ENCODE measurements around the gene FUBP3. TPM values are rescaled to one million over a fixed set of nuclear protein-coding genes. Genes with fewer than 3 reads are reported as not detected.

FUBP3 gene
- total and polyA plus RNA-seq, 2 experiments from 2014 or later = 82.0 to 115 TPM

DNA sequence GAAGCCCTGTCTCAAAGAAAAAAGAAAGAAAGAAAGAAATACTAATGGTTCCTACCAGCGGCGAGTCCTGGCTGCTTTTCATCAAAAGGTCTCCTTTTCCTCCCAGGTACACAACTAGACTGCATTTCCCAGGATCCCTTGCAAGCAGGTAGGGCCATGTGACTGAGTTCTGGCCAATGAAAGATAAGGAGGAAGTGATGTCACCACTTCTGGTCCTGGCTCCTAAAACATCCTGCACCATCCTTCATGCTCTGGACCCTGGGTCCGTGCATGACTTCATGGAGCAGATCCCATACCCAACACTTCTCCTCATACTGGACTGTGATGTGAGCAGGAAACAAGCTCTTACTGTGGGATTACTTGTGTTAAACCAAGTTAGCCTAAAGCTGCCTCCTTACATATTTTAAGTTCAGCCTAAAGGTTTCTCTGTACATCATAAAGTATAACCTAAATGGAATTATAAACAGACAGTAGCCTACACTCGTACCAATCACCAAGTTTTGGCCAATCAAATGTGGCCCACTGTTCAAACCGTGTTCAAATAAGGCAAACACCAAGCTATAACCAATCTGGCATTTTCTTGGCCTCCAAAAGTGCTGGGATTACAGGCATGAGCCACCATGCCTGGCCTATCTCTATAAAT, 30.2 kb upstream of the FUBP3 start:
- no peaks in the 10 kb centered on the region for H3K9me3 ChIP-seq (ENCODE audit: low read depth)
- H3K27ac ChIP-seq = no peak overlapping the region
- TF ChIP-seq, protein P1, sequence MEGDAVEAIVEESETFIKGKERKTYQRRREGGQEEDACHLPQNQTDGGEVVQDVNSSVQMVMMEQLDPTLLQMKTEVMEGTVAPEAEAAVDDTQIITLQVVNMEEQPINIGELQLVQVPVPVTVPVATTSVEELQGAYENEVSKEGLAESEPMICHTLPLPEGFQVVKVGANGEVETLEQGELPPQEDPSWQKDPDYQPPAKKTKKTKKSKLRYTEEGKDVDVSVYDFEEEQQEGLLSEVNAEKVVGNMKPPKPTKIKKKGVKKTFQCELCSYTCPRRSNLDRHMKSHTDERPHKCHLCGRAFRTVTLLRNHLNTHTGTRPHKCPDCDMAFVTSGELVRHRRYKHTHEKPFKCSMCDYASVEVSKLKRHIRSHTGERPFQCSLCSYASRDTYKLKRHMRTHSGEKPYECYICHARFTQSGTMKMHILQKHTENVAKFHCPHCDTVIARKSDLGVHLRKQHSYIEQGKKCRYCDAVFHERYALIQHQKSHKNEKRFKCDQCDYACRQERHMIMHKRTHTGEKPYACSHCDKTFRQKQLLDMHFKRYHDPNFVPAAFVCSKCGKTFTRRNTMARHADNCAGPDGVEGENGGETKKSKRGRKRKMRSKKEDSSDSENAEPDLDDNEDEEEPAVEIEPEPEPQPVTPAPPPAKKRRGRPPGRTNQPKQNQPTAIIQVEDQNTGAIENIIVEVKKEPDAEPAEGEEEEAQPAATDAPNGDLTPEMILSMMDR (IDR thresholded peaks at IDR 0.05; ENCODE audit: low read depth, low read length) = no peak
- no peak for DNase-seq (ENCODE audit: low read depth in 1 of 2, low spot score in 1 of 2)
- H3K4me3 ChIP-seq = no peak overlapping the region
- no peaks in the 10 kb centered on the region for H3K27me3 ChIP-seq
- no peaks in the 10 kb centered on the region for H3K4me1 ChIP-seq (ENCODE audit: low read depth)
- no peaks in the 10 kb centered on the region for H3K36me3 ChIP-seq

DNA sequence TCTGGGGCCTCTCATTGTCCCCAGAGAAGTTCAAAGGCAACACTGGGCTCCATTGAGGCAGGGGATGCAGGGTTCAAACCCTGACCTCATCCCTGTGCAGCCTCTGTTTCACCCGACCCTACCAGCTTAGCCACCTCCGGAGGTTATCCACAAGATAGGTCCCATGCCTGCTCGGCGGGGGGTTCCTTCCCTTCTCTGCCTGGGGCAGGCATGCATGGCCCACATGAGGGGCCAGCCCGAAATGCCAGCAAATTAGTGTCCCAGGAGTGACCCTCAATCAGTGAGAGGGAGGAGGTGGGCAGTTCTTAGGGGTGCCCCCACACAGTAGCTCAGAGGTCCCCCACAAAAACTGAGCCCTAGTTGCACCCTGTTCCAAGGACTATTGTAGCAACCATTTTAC, 24.8 kb upstream of the FUBP3 start:
- TF ChIP-seq, protein P1 (IDR thresholded peaks at IDR 0.05; ENCODE audit: low read depth, low read length) = no peak
- Histone ChIP-seq H3K9me3 (ENCODE audit: low read depth) (no peaks in the 10 kb centered on the region), H3K27me3 (no peaks in the 10 kb centered on the region), H3K36me3 (no peaks in the 10 kb centered on the region), H3K4me3 (no peak overlapping the region), H3K4me1 (ENCODE audit: low read depth) (no peaks in the 10 kb centered on the region), H3K27ac (no peak overlapping the region)
- no peak for DNase-seq (ENCODE audit: low read depth in 1 of 2, low spot score in 1 of 2)

- no peak for DNase-seq (ENCODE audit: low read depth in 1 of 2, low spot score in 1 of 2)
- Histone ChIP-seq H3K36me3 (no peaks in the 10 kb centered on the region), H3K27me3 (no peaks in the 10 kb centered on the region), H3K4me3 (no peak overlapping the region), H3K9me3 (ENCODE audit: low read depth) (no peaks in the 10 kb centered on the region), H3K27ac (no peak overlapping the region), H3K4me1 (ENCODE audit: low read depth) (no peaks in the 10 kb centered on the region)
- TF ChIP-seq, protein P1 (IDR thresholded peaks at IDR 0.05; ENCODE audit: low read depth, low read length) = no peak
Observed at GRCh38 chr9:130555061-130555460, 24.3 kb upstream of the FUBP3 start.

DNA sequence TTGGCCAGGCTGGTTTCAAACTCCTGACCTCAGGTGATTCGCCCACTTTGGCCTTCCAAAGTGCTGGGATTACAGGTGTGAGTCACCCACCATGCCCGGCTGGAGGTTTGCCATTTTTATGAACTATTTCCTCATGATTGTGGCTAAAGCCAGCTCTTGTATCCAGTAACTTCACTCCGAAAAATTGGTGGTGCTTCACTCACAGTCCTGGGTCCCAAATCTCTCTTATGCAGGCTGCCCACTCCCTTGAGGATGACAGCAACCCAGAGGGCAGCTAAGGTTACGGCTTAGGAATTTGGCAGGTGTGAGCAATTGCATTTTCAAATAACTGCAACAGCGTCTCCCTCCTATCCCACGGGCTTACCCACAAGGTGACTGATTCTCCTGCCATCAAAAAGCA, 23.4 kb upstream of the FUBP3 start:
- H3K27me3 ChIP-seq = no peaks in the 10 kb centered on the region
- no peak overlapping the region for H3K27ac ChIP-seq
- no peaks in the 10 kb centered on the region for H3K36me3 ChIP-seq
- H3K4me1 ChIP-seq (ENCODE audit: low read depth) = no peaks in the 10 kb centered on the region
- TF ChIP-seq, protein P1 (IDR thresholded peaks at IDR 0.05; ENCODE audit: low read depth, low read length) = no peak
- H3K9me3 ChIP-seq (ENCODE audit: low read depth) = no peaks in the 10 kb centered on the region
- peak in 1 of 2 donors; percentile 21 for DNase-seq (ENCODE audit: low read depth in 1 of 2, low spot score in 1 of 2)
- H3K4me3 ChIP-seq = no peak overlapping the region

DNA sequence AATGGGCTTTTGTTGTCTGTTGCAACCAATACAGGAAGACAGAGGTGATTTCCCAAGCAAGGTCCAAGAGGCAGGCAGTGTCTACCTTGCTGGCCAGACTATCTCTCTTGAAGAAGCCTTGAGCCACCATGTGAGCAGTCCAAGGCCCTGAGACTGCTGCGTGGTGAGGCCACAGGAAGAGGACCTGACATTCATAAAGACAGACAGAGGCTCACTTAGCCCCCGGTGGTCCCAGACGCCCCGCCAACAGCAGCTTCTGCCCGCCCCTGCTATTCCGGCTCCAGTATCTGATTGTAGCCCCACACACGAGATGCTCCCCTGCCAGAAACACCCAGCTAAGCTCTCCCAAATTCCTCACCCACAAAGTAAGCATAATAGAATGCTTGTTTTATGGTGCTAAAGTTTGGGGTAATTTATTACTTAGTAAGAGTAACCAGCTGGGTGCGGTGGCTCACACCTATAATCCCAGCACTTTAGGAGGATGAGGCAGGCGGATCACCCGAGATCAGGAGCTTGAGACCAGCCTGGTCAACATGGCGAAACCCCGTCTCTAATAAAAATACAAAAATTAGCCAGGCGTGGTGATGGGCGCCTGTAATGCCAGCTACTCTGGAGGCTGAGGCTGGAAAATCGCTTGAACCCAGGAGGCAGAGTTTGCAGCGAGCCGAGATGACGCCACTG, 22.8 kb upstream of the FUBP3 start:
- Histone ChIP-seq H3K4me3 (no peak overlapping the region), H3K4me1 (ENCODE audit: low read depth) (no peaks in the 10 kb centered on the region), H3K27me3 (no peaks in the 10 kb centered on the region), H3K9me3 (ENCODE audit: low read depth) (no peaks in the 10 kb centered on the region), H3K27ac (no peak overlapping the region), H3K36me3 (no peaks in the 10 kb centered on the region)
- TF ChIP-seq, protein P1 (IDR thresholded peaks at IDR 0.05; ENCODE audit: low read depth, low read length) = no peak
- no peak for DNase-seq (ENCODE audit: low read depth in 1 of 2, low spot score in 1 of 2)
